ENCODE results near the gene WDR35.
A peak's percentile ranks its signal among the peaks of the same experiment; 100 is the strongest.

- TF ChIP-seq BHLHE40 (IDR thresholded peaks at IDR 0.05; ENCODE audit: borderline replicate concordance) = no peak
- no peak for TF ChIP-seq TARDBP (IDR thresholded peaks at IDR 0.05)
- TF ChIP-seq ARNT (IDR thresholded peaks at IDR 0.05) = no peak
- peak; percentile 14; the same call in 1 of the 2 replicates for TF ChIP-seq ELF4 (IDR thresholded peaks at IDR 0.05)
- peak; percentile 87 for TF ChIP-seq L3MBTL2 (conservative IDR thresholded peaks at IDR 0.05)
- TF ChIP-seq SP1 (IDR thresholded peaks at IDR 0.05) = no peak
- TF ChIP-seq FOXA1 (IDR thresholded peaks at IDR 0.05) = no peak
- TF ChIP-seq CTBP1 (IDR thresholded peaks at IDR 0.05; ENCODE audit: borderline replicate concordance) = no peak
- no peak for TF ChIP-seq FOXM1 (IDR thresholded peaks at IDR 0.05; ENCODE audit: borderline replicate concordance)
- no peak for TF ChIP-seq LEF1 (IDR thresholded peaks at IDR 0.05; ENCODE audit: borderline replicate concordance)
- no peak for TF ChIP-seq ZNF384 (IDR thresholded peaks at IDR 0.05)
- no peak for TF ChIP-seq SUZ12 (IDR thresholded peaks at IDR 0.05)
Measured at GRCh38 chr2:19989667-19990415, at the start of gene WDR35.
